SK-N-SH treated with all-trans-retinoic acid at 6 μM for 48 hours (cell line): Measurements from ENCODE around the gene CCDC170.

ENCODE experiments used
- ATAC-seq: fragments of 200-7000 bp; cut with Tn5 transposase; 3 replicates; pipeline ENCODE4 v1.9.1; 2020; ENCODE audit warnings: mild to moderate bottlenecking, moderate library complexity
- BACH2 ChIP-seq: fragments of 250-450 bp; sonication (Bioruptor Pico); IDR thresholded peaks from 2 replicates; pipeline ENCODE4 v1.9.0; 2021; ENCODE audit warnings: mild to moderate bottlenecking, borderline replicate concordance
- CSDC2 ChIP-seq: fragments of 250-450 bp; sonication (Bioruptor Pico); IDR thresholded peaks from 2 replicates; pipeline ENCODE4 v1.5.0; 2020; ENCODE audit warnings: mild to moderate bottlenecking, moderate library complexity
- ESRRG ChIP-seq: fragments of 250-450 bp; sonication (Bioruptor Pico); IDR thresholded peaks from 2 replicates; pipeline ENCODE4 v1.6.1; 2021; ENCODE audit warnings: mild to moderate bottlenecking
- GLIS3 ChIP-seq: fragments of 250-450 bp; sonication (Bioruptor Pico); IDR thresholded peaks from 2 replicates; pipeline ENCODE4 v1.5.0; 2020; ENCODE audit warnings: mild to moderate bottlenecking, moderate library complexity
- ISL1 ChIP-seq: fragments of 250-450 bp; sonication (Bioruptor Pico); IDR thresholded peaks from 2 replicates; pipeline ENCODE4 v2.1.2; 2022; ENCODE audit warnings: mild to moderate bottlenecking, moderate library complexity
- OSR1 ChIP-seq: fragments of 250-450 bp; sonication (Bioruptor Pico); IDR thresholded peaks from 2 replicates; pipeline ENCODE4 v1.8.0; 2022; ENCODE audit warnings: moderate library complexity, mild to moderate bottlenecking, inconsistent platforms
- PPARA ChIP-seq: fragments of 250-450 bp; sonication (Bioruptor Pico); IDR thresholded peaks from 2 replicates; pipeline ENCODE4 v1.5.0; 2020; ENCODE audit warnings: mild to moderate bottlenecking, borderline replicate concordance
- RARB ChIP-seq: fragments of 250-450 bp; sonication (Bioruptor Pico); IDR thresholded peaks from 2 replicates; pipeline ENCODE4 v1.8.0; 2021; ENCODE audit warnings: mild to moderate bottlenecking, moderate library complexity
- TCF4 ChIP-seq: fragments of 250-450 bp; sonication (Bioruptor Pico); IDR thresholded peaks from 2 replicates; pipeline ENCODE4 v1.8.0; 2021; ENCODE audit warnings: mild to moderate bottlenecking, moderate library complexity, borderline replicate concordance
- ZFP30 ChIP-seq: fragments of 450-650 bp; formaldehyde crosslinking; IDR thresholded peaks from 2 replicates; pipeline ENCODE4 v1.5.0; 2022; ENCODE audit warnings: mild to moderate bottlenecking, moderate library complexity
- ZNF565 ChIP-seq: fragments of 450-650 bp; formaldehyde crosslinking; conservative IDR thresholded peaks from 2 replicates; pipeline ENCODE4 v1.5.0; 2020; ENCODE audit warnings: low read depth, mild to moderate bottlenecking, moderate library complexity
- ZNF70 ChIP-seq: fragments of 450-650 bp; formaldehyde crosslinking; IDR thresholded peaks from 2 replicates; pipeline ENCODE4 v1.5.0; 2020; ENCODE audit warnings: mild to moderate bottlenecking, moderate library complexity
- ZNF8 ChIP-seq: fragments of 450-650 bp; formaldehyde crosslinking; IDR thresholded peaks from 2 replicates; pipeline ENCODE4 v1.5.0; 2020; ENCODE audit warnings: mild to moderate bottlenecking, moderate library complexity
- TF ChIP-seq, protein P1 (sequence below): fragments of 250-450 bp; sonication (Bioruptor Pico); IDR thresholded peaks from 2 replicates; pipeline ENCODE4 v1.5.1; 2020; ENCODE audit warnings: low read depth, mild to moderate bottlenecking, moderate library complexity
- TF ChIP-seq, protein P2 (sequence below): fragments of 250-450 bp; sonication (Bioruptor Pico); IDR thresholded peaks from 2 replicates; pipeline ENCODE4 v1.5.1; 2021; ENCODE audit warnings: mild to moderate bottlenecking, moderate library complexity
- TF ChIP-seq, protein P3 (sequence below): fragments of 250-450 bp; sonication (Bioruptor Pico); IDR thresholded peaks from 2 replicates; pipeline ENCODE4 v1.8.0; 2020; ENCODE audit warnings: mild to moderate bottlenecking, moderate library complexity, borderline replicate concordance
- TF ChIP-seq, protein P4 (sequence below): fragments of 250-450 bp; sonication (Bioruptor Pico); IDR thresholded peaks from 2 replicates; pipeline ENCODE4 v1.5.0; 2020; ENCODE audit warnings: mild to moderate bottlenecking, moderate library complexity
- TF ChIP-seq, protein P5 (sequence below): fragments of 250-450 bp; sonication (Bioruptor Pico); IDR thresholded peaks from 2 replicates; pipeline ENCODE4 v1.8.0; 2021; ENCODE audit warnings: low read depth, mild to moderate bottlenecking, moderate library complexity, borderline replicate concordance

Gene CCDC170

DNA sequence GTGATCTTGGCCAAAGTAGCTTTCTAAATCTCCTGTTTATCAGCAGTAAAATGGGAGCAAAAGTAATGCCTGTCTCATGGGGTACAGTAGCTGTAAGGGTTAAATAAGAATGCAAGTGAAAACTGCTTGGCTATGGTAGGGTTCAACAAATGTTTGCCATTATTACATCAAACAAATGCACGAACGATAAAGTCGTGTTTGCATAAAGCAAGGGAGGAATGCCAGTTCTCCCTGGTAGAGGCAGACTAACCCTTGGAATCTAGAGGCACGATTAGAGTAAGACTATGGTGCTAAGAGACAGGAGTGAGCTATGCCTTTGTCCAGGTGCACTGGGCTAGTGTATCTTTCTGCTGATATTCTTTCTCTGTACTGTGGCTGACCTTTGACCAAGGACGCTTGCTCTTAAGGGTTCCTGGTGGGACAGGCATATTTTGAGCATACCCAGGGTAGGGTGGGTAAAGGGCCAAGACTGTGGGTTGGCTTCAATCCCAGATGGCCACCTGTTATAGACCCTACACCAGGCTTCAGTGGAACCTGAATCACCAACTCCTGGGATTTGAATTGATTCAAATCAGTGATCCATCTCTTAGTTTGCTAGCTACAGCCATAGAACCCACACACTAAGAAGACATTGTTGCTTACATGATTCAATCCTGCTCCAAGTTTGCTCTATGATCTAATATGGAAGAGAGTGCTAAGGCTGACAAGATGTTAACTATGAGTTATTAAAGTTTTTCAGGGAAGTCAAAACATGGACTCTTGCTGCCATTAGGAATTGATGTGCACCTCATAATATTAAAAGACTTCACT, 139.9 kb downstream of the CCDC170 start:
- no peak for ATAC-seq
- TF ChIP-seq ZNF70 (no peak), ZNF8 (CRISPR knock-in tag) (no peak), ZFP30 (no peak), ISL1 (CRISPR knock-in tag) (no peak), RARB (CRISPR knock-in tag) (no peak), ZNF565 (CRISPR knock-in tag) (no peak), GLIS3 (CRISPR knock-in tag) (no peak)
- TF ChIP-seq, protein P1, sequence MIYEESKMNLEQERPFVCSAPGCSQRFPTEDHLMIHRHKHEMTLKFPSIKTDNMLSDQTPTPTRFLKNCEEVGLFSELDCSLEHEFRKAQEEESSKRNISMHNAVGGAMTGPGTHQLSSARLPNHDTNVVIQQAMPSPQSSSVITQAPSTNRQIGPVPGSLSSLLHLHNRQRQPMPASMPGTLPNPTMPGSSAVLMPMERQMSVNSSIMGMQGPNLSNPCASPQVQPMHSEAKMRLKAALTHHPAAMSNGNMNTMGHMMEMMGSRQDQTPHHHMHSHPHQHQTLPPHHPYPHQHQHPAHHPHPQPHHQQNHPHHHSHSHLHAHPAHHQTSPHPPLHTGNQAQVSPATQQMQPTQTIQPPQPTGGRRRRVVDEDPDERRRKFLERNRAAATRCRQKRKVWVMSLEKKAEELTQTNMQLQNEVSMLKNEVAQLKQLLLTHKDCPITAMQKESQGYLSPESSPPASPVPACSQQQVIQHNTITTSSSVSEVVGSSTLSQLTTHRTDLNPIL (CRISPR knock-in tag): no peak
- TF ChIP-seq, protein P2, sequence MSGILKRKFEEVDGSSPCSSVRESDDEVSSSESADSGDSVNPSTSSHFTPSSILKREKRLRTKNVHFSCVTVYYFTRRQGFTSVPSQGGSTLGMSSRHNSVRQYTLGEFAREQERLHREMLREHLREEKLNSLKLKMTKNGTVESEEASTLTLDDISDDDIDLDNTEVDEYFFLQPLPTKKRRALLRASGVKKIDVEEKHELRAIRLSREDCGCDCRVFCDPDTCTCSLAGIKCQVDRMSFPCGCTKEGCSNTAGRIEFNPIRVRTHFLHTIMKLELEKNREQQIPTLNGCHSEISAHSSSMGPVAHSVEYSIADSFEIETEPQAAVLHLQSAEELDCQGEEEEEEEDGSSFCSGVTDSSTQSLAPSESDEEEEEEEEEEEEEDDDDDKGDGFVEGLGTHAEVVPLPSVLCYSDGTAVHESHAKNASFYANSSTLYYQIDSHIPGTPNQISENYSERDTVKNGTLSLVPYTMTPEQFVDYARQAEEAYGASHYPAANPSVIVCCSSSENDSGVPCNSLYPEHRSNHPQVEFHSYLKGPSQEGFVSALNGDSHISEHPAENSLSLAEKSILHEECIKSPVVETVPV (CRISPR knock-in tag): no peak
- TF ChIP-seq, protein P3, sequence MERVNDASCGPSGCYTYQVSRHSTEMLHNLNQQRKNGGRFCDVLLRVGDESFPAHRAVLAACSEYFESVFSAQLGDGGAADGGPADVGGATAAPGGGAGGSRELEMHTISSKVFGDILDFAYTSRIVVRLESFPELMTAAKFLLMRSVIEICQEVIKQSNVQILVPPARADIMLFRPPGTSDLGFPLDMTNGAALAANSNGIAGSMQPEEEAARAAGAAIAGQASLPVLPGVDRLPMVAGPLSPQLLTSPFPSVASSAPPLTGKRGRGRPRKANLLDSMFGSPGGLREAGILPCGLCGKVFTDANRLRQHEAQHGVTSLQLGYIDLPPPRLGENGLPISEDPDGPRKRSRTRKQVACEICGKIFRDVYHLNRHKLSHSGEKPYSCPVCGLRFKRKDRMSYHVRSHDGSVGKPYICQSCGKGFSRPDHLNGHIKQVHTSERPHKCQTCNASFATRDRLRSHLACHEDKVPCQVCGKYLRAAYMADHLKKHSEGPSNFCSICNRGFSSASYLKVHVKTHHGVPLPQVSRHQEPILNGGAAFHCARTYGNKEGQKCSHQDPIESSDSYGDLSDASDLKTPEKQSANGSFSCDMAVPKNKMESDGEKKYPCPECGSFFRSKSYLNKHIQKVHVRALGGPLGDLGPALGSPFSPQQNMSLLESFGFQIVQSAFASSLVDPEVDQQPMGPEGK (CRISPR knock-in tag): no peak

DNA sequence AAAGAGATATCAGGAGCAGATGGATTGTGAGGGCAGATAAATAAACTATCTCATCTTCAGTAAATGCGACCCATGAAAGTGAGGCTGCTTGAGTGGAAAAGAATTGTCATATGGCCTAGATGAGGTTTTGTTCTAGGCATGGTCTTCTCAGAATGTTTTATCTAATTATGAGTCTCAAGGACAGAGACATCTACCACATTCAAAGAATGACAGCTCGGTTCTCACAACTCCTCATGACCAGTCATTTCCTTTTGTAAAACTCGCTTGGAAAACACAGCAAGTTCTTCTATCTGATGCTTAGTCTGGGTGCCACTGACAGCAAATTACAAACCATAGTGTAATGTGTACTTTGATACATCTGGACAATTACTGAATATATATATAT, 140.5 kb downstream of the CCDC170 start:
- ATAC-seq: no peak
- TF ChIP-seq BACH2 (CRISPR knock-in tag): no peak
- TF ChIP-seq, protein P3 (CRISPR knock-in tag): no peak
- TF ChIP-seq GLIS3 (CRISPR knock-in tag): no peak
- no peak for TF ChIP-seq OSR1 (CRISPR knock-in tag)
- no peak for TF ChIP-seq RARB (CRISPR knock-in tag)
- TF ChIP-seq ZNF565 (CRISPR knock-in tag): no peak
- no peak for TF ChIP-seq ESRRG (CRISPR knock-in tag)
- TF ChIP-seq PPARA (CRISPR knock-in tag): no peak
- TF ChIP-seq, protein P4, sequence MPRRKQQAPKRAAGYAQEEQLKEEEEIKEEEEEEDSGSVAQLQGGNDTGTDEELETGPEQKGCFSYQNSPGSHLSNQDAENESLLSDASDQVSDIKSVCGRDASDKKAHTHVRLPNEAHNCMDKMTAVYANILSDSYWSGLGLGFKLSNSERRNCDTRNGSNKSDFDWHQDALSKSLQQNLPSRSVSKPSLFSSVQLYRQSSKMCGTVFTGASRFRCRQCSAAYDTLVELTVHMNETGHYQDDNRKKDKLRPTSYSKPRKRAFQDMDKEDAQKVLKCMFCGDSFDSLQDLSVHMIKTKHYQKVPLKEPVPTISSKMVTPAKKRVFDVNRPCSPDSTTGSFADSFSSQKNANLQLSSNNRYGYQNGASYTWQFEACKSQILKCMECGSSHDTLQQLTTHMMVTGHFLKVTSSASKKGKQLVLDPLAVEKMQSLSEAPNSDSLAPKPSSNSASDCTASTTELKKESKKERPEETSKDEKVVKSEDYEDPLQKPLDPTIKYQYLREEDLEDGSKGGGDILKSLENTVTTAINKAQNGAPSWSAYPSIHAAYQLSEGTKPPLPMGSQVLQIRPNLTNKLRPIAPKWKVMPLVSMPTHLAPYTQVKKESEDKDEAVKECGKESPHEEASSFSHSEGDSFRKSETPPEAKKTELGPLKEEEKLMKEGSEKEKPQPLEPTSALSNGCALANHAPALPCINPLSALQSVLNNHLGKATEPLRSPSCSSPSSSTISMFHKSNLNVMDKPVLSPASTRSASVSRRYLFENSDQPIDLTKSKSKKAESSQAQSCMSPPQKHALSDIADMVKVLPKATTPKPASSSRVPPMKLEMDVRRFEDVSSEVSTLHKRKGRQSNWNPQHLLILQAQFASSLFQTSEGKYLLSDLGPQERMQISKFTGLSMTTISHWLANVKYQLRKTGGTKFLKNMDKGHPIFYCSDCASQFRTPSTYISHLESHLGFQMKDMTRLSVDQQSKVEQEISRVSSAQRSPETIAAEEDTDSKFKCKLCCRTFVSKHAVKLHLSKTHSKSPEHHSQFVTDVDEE (CRISPR knock-in tag): no peak
- TF ChIP-seq ZFP30: no peak
- TF ChIP-seq ZNF8 (CRISPR knock-in tag): no peak
- TF ChIP-seq TCF4 (CRISPR knock-in tag): no peak
- no peak for TF ChIP-seq ISL1 (CRISPR knock-in tag)
- TF ChIP-seq ZNF70: no peak

DNA sequence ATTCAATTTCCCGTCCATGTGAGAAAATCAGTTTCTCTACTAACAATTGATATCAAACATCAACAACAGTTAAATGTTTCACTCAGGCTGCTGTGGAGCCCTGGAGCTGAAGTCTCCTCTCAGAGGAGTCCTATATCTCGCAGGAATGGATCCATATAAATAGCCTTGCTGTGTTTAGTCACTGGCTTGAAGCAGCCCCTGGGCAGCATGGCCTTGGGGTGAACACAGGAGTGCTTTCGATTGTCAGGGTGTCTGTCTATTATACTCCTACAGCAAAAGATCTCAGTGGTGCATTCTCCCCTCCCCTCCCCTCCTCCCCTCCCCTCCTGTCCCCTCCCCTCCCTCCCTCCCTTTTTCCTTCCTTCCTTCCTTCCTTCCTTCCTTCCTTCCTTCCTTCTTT, 141.9 kb downstream of the CCDC170 start:
- ATAC-seq: no peak
- TF ChIP-seq RARB (CRISPR knock-in tag) (no peak), CSDC2 (no peak), ZNF565 (CRISPR knock-in tag) (no peak), ZNF8 (CRISPR knock-in tag) (no peak), OSR1 (CRISPR knock-in tag) (no peak), TCF4 (CRISPR knock-in tag) (no peak), ISL1 (CRISPR knock-in tag) (no peak), BACH2 (CRISPR knock-in tag) (no peak)
- TF ChIP-seq, protein P5, sequence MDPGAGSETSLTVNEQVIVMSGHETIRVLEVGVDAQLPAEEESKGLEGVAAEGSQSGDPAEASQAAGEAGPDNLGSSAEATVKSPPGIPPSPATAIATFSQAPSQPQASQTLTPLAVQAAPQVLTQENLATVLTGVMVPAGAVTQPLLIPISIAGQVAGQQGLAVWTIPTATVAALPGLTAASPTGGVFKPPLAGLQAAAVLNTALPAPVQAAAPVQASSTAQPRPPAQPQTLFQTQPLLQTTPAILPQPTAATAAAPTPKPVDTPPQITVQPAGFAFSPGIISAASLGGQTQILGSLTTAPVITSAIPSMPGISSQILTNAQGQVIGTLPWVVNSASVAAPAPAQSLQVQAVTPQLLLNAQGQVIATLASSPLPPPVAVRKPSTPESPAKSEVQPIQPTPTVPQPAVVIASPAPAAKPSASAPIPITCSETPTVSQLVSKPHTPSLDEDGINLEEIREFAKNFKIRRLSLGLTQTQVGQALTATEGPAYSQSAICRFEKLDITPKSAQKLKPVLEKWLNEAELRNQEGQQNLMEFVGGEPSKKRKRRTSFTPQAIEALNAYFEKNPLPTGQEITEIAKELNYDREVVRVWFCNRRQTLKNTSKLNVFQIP (CRISPR knock-in tag): no peak
- TF ChIP-seq, protein P2 (CRISPR knock-in tag): no peak
- TF ChIP-seq, protein P3 (CRISPR knock-in tag): no peak
- TF ChIP-seq, protein P1 (CRISPR knock-in tag): no peak
